Endothelial cell of umbilical vein (primary cell): ENCODE results near the gene CNPY1.

Experiments used
- CTCF ChIP-seq, 2 donors: IDR thresholded peaks; 1 replicate in 1 of 2; 2 replicates in 1 of 2; pipeline ENCODE4 v1.5.1; 2011; ENCODE audit warnings: low read length in 2 of 2, mild to moderate bottlenecking in 2 of 2, moderate library complexity in 2 of 2, control low read depth in 1 of 2, inconsistent platforms in 1 of 2, low read depth in 1 of 2; ENCODE audit not compliant: insufficient read depth in 1 of 2; ENCODE audit errors: extremely low read depth in 1 of 2
- EZH2 ChIP-seq: IDR thresholded peaks from 2 replicates; pipeline ENCODE4 v1.6.1; 2012; ENCODE audit warnings: borderline replicate concordance, low read depth, mild to moderate bottlenecking, moderate library complexity, low read length, inconsistent platforms; ENCODE audit not compliant: severe bottlenecking
- FOS ChIP-seq: IDR thresholded peaks from 2 replicates; pipeline ENCODE4 v1.6.1; 2011; ENCODE audit warnings: mild to moderate bottlenecking, low read length, moderate library complexity, borderline replicate concordance; ENCODE audit not compliant: insufficient read depth
- MYC ChIP-seq: IDR thresholded peaks from one replicate; pipeline ENCODE4 v1.6.1; 2011; ENCODE audit warnings: mild to moderate bottlenecking, low read depth, low read length
- POLR2A ChIP-seq: IDR thresholded peaks from 2 replicates; pipeline ENCODE4 v1.6.1; 2012; ENCODE audit warnings: low read depth, mild to moderate bottlenecking, control low read depth, low read length
- POLR2AphosphoS5 ChIP-seq: IDR thresholded peaks from 2 replicates; pipeline ENCODE4 v1.6.1; 2012; ENCODE audit warnings: low read depth, mild to moderate bottlenecking, control low read depth, low read length, moderate library complexity; ENCODE audit not compliant: insufficient read depth

- TF ChIP-seq CTCF (IDR thresholded peaks at IDR 0.05; ENCODE audit: extremely low read depth in 1 of 2, insufficient read depth in 1 of 2, low read depth in 1 of 2, low read length in 2 of 2) (no peak), POLR2A (no peak), EZH2 (no peak), MYC (no peak), POLR2AphosphoS5 (no peak), FOS (no peak)
Observed at GRCh38 chr7:155565596-155565995, 19.2 kb upstream of the CNPY1 start.
